NCI-H526 treated with DMSO at 0.1 percent for 48 hours (cell line): ENCODE measurements around the gene EIF3A.
"Not testable (repeated sequence)": the region's sequence is repeated elsewhere in the genome, so short reads cannot be mapped to it uniquely, and the experiment has no call there.

Source experiments
- DNase-seq: peaks from one replicate; lab custom pipeline; 2025; lab: John Stamatoyannopoulos, UW

Gene EIF3A

DNA sequence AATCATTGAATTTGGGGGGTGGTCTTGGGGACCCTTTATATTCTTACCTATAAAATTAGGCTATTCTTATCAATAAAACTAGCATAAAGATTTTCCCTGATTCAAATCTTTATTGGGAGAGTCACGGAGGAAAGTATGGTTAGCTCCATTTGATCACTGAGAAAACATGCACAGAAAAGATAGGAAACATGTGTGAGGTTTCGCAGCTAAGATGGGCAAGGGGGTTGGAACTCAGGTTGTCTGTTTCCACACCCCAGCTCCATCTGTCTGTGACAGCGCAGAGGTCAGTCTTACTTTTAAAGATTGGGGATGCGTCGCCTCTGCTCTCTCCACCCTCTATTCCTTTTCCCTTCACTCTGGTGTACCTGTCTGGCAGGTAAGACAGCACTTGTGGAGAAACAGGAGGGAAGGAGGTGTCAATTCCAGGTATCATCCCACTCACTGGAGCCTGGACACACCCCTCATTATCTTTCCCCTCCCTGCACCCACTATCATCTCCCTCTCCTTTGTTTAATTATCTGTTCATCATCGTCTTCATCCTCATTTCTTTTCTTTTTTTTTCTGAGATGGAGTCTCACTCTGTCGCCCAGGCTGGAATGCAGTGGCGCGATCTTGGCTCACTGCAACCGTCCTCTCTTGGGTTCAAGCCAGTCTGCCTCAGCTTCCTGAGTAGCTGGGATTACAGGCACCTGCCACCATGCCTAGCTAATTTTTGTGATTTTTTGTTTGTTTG lies 20.9 kb upstream of the EIF3A start:
- no peak for DNase-seq

DNA sequence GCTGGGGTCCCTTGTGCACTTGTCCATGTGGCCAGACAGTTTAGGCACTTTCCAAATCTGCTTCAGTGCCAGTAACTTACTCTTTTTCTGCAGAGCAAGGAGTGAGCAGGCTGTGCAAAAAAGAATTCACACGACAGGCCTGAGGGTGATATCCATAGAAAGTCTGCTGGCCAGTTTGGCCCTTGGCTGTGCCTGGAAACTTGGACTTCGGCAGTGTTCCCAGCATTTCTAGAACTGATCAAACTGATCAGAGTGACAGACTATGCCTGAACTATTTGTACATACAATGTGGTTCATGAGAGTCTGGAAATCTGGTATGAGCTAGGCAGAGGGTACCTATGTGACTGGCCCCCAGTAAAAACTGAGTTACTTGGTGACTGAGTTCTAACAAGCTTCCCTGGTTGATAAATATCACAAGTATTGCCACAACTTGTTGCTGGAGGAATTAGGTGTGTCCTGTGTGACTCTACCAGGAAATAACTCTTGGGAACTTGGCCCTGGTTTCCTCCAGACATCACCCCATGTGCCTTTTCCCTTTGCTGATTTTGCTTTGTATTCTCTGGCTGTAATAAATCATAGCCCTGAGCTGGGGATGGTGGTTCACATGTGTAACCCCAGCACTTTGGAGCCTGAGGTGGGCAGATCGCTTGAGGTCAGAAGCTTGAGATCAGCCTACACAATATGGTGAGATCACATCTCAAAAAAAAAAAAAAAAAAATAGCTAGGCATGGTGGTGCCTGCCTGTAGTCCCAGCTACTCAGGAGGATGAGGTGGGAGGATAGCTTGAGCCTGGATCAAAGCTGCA lies 20.0 kb upstream of the EIF3A start:
- no peak for DNase-seq

- no peak for DNase-seq
These were observed 18.0 kb upstream of the EIF3A start for GRCh38 chr10:119098576-119098975.

GRCh38 chr10:119096641-119097415 lies 16.2 kb upstream of the EIF3A start:
- DNase-seq: not testable (repeated sequence)

DNA sequence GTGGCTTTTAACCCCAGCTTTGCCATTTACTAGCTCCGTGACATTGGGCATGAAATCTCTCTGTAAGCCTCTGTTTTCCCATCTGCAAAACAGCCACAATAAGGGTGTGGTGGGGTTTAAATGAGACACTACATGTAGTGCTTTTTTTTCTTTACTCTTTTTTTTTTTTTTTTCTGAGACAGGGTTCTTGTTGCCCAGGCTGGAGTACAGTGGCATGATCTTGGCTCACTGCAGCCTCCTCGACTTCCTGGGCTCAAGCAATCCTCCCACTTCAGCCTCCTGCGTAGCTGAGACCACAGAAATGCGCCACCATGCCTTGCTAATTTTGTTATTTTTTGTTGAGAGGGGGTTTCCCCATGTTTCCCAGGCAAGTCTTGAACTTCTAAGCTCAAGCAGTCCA lies 15.0 kb upstream of the EIF3A start:
- DNase-seq: no peak

DNA sequence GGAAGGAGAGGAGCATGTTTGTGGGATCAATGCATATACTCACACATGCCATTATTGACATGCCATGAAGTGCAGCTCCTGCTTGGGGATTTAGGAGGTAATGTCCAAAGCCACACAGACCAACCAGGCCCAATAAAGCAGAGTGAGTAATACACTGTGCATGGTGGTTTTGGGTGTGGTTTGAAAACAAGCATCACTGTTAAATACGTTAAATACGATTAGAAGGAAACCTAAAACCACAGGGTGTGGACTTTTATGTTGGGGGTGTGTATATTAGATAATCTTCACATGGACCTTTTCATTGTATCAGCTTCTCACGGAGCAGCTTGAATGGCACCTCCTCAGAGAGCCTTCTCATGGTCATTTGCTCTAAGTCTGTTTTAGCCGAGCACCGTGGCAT lies 10.4 kb upstream of the EIF3A start:
- no peak for DNase-seq

GRCh38 chr10:119090026-119090795 lies 9.6 kb upstream of the EIF3A start:
- DNase-seq: no peak

DNA sequence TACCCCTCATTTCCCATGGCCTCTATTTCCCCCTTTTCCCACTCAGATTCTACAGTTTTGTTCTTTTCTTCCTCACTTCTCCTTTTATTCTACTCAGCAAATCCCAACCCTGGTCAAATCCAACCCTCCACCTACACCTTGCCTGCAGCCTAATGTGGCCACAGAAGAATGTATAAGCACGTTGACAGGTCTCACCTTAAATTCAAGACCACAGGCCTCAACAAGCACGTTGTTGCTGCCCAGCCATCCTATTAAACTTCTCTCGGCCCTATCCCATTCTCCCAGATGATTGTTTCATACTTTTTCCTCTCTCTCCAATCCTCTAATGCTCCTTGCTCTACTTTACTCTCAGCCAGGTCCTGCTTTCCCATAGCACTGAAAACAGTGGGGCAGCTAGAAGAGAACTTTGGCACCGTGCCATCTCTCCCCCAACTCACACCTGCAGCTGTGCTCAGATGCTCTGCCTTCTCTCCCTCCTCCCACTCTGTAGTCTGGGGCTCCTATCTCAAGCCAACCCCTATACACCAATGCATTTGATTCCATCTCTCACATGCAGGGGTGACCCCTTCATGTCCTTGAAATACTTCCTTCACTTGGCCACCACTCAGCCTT lies 6.8 kb upstream of the EIF3A start:
- no peak for DNase-seq

- no peak for DNase-seq
These were observed 4.3 kb upstream of the EIF3A start for GRCh38 chr10:119084896-119085295.

GRCh38 chr10:119079599-119080520 lies 757 bp downstream of the EIF3A start:
- no peak for DNase-seq

DNA sequence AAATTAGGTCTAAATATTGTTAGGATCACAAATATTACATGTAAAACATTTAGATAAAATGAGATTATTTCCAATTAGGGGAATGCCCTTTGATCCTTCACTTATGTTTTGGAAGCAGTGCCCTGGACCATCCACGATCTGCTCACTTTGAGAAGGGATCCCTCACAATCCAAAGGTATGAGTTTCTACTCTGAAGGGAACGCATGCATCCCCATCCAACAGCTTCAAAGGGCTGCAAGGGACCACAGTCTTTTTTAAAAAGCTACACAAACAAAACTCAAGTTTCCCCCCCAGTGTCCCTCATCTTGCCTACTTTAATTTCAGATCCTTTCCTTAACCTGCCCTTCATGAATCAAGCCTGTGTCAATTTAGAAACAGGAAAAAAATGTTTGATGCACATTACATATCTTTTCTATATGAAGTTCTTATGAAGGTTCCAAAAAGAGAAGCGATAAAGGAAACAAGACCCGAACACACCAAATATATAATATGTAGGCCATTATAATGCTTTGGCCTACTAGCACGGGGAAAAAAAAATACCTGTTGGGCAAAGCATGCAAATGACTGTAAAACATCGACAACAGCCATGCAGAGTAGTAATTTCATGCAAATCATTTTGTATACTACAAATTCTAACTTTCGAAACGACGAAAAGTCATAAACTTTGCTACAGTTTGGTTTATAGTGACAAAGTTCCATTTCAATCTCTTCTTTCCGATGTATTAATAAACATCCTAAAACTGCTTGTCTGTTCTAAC lies 2.0 kb downstream of the EIF3A start:
- DNase-seq: no peak

GRCh38 chr10:119073584-119073983 lies 7.0 kb downstream of the EIF3A start:
- DNase-seq: no peak

- no peak for DNase-seq
These were observed 10.0 kb downstream of the EIF3A start for GRCh38 chr10:119070395-119071165.

- no peak for DNase-seq
These were observed 18.7 kb downstream of the EIF3A start for GRCh38 chr10:119061926-119062325.

GRCh38 chr10:119061352-119061751 lies 19.3 kb downstream of the EIF3A start:
- no peak for DNase-seq

- no peak for DNase-seq
These were observed 20.5 kb downstream of the EIF3A start for GRCh38 chr10:119060107-119060506.

GRCh38 chr10:119059557-119059956 lies 21.1 kb downstream of the EIF3A start:
- no peak for DNase-seq

GRCh38 chr10:119058010-119058409 lies 22.6 kb downstream of the EIF3A start:
- DNase-seq: no peak

DNA sequence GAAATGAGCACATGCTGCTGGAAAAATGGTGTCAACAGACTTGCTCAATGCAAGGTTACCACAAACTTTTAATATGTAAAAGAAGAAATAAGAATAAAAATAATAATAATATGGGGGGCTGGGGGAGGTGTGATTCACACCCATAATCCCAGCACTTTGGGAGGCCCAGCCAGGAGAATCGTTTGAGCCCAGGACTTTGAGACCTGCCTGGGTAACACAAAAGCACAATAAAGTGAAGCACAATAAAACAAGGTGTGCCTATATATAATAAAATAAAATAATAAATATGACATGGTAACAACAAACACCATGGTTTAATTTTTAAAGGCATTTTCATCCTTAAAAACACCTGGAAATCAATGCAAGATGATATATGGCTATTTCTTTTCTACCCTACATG lies 25.1 kb downstream of the EIF3A start:
- no peak for DNase-seq
